Neural crest cell (in vitro differentiated cells): ENCODE data around the gene GNG4. TPM values are rescaled to one million over a fixed set of nuclear protein-coding genes. Genes with fewer than 3 reads are reported as not detected.

Experiments
- DNase-seq: peaks from one replicate; pipeline ENCODE4 v3.0.0; 2021; ENCODE audit warnings: low read depth, mixed read lengths, low spot score
- H3K27ac Mint-ChIP-seq: one replicate; pipeline ENCODE4 v1.8.0; 2021; ENCODE audit warnings: mild to moderate bottlenecking, mixed read lengths; ENCODE audit not compliant: unreplicated experiment
- H3K27me3 Mint-ChIP-seq: 2 replicates; pipeline ENCODE4 v1.8.0; 2021; ENCODE audit warnings: low read depth, mild to moderate bottlenecking, mixed read lengths
- H3K36me3 Mint-ChIP-seq: 2 replicates; pipeline ENCODE4 v1.8.0; 2021; ENCODE audit warnings: low read depth, mild to moderate bottlenecking, mixed read lengths
- H3K4me1 Mint-ChIP-seq: 2 replicates; pipeline ENCODE4 v1.8.0; 2021; ENCODE audit warnings: mixed read lengths
- H3K4me3 Mint-ChIP-seq: one replicate; pipeline ENCODE4 v1.8.0; 2021; ENCODE audit warnings: mild to moderate bottlenecking, mixed read lengths
- H3K9me3 Mint-ChIP-seq: 2 replicates; pipeline ENCODE4 v1.8.0; 2021; ENCODE audit warnings: mixed read lengths
- total RNA-seq: library from RNA; stranded (reverse); gene quantifications from 2 replicates; pipeline ENCODE4 v1.2.1, GENCODE V29; 2021
- TF ChIP-seq, protein P1 (sequence below): fragments of 200-600 bp; sonication (generic); conservative IDR thresholded peaks from 2 replicates; pipeline ENCODE4 v1.5.0; 2021; ENCODE audit warnings: antibody characterized with exemption, mild to moderate bottlenecking

Gene GNG4
- total RNA-seq, 1 donor from 2014 or later: 38.2 TPM

DNA sequence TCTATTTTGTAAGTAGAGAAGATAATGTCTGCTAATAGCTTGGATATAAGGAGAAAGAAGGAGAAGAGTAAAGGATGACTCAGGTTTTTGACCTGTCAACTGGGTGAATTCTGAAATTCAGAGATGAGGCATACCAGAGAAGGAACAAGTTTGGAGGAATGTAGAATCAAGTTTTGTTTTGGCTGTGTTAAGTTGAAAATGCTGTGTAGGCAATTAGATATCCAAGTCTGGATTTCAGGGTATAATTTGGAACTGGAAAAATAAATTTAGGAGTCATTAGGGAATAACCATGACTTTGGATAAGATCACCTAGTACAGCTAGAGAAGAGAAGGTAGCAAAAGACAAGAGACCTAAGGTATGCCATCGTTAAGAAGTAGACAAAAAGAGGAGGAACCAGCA is 22.4 kb upstream of the GNG4 start:
- TF ChIP-seq, protein P1, sequence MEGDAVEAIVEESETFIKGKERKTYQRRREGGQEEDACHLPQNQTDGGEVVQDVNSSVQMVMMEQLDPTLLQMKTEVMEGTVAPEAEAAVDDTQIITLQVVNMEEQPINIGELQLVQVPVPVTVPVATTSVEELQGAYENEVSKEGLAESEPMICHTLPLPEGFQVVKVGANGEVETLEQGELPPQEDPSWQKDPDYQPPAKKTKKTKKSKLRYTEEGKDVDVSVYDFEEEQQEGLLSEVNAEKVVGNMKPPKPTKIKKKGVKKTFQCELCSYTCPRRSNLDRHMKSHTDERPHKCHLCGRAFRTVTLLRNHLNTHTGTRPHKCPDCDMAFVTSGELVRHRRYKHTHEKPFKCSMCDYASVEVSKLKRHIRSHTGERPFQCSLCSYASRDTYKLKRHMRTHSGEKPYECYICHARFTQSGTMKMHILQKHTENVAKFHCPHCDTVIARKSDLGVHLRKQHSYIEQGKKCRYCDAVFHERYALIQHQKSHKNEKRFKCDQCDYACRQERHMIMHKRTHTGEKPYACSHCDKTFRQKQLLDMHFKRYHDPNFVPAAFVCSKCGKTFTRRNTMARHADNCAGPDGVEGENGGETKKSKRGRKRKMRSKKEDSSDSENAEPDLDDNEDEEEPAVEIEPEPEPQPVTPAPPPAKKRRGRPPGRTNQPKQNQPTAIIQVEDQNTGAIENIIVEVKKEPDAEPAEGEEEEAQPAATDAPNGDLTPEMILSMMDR: no peak
- no peaks in the 10 kb centered on the region for H3K4me1 Mint-ChIP-seq
- DNase-seq: no peak
- no peaks in the 10 kb centered on the region for H3K27me3 Mint-ChIP-seq
- H3K4me3 Mint-ChIP-seq: no peak overlapping the region
- H3K27ac Mint-ChIP-seq: no peak overlapping the region
- H3K36me3 Mint-ChIP-seq: peaks cover 34% of the 10 kb centered on the region
- H3K9me3 Mint-ChIP-seq: peaks cover 17% of the 10 kb centered on the region

DNA sequence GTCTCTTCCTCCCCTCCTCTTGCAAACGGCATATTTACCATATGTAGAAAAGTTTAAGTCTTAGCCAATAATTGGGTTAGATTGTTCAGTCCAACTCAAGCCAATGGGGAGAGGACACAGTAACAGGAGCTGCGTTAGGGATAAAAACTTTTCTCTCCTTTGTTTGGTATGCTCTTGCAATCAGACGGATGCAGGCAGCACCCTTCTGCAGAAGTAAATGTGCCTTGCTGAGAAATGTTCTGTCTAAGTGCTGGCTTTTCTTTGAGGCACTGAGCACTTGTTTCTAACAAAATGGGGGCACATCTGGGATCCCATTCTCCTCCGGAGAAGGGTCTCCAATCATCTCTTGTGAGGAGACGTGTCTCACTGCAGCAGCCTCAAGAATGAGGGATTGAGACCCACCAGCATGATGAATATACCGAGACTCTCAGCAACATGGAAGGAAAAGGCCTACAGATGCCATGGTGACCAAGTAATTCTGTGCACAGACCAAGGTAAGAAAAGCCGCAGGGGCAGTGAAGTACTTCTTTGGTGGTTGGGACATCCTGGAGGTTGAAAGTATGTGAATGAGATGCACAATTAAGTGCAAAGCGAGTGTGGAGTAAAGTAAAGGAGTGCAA is 20.7 kb upstream of the GNG4 start:
- Mint-ChIP-seq H3K27me3 (no peaks in the 10 kb centered on the region), H3K4me3 (no peak overlapping the region), H3K4me1 (no peaks in the 10 kb centered on the region), H3K27ac (no peak overlapping the region), H3K36me3 (peaks cover 29% of the 10 kb centered on the region), H3K9me3 (peaks cover 17% of the 10 kb centered on the region)
- DNase-seq: no peak
- TF ChIP-seq, protein P1: no peak

DNA sequence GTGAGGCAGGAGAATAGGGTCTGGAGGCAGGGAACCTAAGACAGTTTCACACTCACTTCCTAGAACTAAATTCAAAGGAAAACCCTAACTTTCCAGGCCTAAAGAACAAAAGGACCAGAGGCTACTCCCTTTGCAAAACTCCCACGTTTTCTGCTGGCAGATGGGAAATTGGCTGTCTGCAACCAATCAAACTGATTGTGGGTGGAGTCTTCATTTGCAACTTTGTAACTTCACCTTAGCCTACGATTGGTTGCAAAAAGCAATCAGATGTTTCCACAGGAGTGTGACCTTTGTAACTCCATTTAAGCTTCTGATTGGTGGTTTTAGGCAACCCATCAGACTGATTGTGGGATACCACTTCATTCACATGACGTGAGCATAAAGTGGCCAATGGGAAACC is 19.7 kb upstream of the GNG4 start:
- Mint-ChIP-seq H3K4me1 (no peaks in the 10 kb centered on the region), H3K4me3 (no peak overlapping the region), H3K9me3 (peaks cover 14% of the 10 kb centered on the region), H3K36me3 (peaks cover 24% of the 10 kb centered on the region), H3K27ac (no peak overlapping the region), H3K27me3 (no peaks in the 10 kb centered on the region)
- TF ChIP-seq, protein P1: no peak
- DNase-seq: no peak

DNA sequence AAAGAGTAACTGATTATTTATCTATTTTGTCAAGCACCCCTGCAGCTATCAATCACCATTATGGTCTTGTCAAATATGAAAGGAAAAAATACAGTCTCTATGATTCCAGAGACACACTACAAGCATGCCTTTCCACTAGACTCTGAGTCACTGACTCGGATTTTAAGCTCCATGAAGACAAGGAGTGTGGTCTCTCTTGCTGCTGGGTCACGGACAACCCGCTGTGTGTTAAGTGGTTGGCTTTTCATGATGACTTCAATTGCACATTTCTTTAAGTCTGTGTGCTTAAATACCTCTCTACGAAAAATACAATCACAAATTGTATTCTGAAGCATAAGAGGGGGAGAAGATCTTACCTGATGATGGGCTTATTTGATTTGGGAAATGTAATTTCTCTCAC is 14.0 kb upstream of the GNG4 start:
- Mint-ChIP-seq H3K27ac (no peak overlapping the region), H3K4me3 (no peak overlapping the region), H3K27me3 (no peaks in the 10 kb centered on the region), H3K4me1 (no peaks in the 10 kb centered on the region), H3K9me3 (no peaks in the 10 kb centered on the region), H3K36me3 (peaks cover 1% of the 10 kb centered on the region)
- DNase-seq: no peak
- TF ChIP-seq, protein P1: no peak

DNA sequence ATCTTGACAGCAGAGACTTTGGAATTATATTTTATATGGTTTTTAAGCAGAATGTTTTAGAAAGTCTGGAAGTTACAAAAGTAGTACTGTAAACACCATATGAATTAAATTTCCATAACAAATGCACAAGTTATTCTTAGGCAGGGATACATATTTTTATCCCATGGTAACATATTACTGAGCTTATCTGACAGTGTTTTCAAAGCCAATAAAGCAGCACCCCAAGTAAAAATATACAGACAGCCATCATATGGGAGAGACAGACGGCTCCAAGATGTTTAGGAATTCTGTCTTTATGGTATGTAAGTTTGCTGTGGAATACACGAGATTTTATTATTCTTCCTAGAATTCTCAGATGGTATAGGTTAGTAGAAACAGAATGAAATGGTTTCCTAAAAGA is 12.0 kb upstream of the GNG4 start:
- TF ChIP-seq, protein P1: no peak
- no peaks in the 10 kb centered on the region for H3K36me3 Mint-ChIP-seq
- H3K4me1 Mint-ChIP-seq: no peaks in the 10 kb centered on the region
- H3K4me3 Mint-ChIP-seq: no peak overlapping the region
- peaks cover 2% of the 10 kb centered on the region for H3K27me3 Mint-ChIP-seq
- H3K9me3 Mint-ChIP-seq: no peaks in the 10 kb centered on the region
- no peak overlapping the region for H3K27ac Mint-ChIP-seq
- DNase-seq: no peak
